ENCODE measurements around the gene SNX21.

Gene SNX21

GRCh38 chr20:45883100-45883469 lies 49.5 kb downstream of the SNX21 start:
- no peak for DNase-seq

- DNase-seq, result no peak
Observed at GRCh38 chr20:45886590-45887345, 53.2 kb downstream of the SNX21 start.

- DNase-seq, result no peak
Observed at GRCh38 chr20:45887346-45887715, 53.7 kb downstream of the SNX21 start, which contains the start of gene SPATA25. SPATA25 (minus strand) TSS chr20:45887622; CDS start chr20:45887590, 32 bp downstream.

DNA sequence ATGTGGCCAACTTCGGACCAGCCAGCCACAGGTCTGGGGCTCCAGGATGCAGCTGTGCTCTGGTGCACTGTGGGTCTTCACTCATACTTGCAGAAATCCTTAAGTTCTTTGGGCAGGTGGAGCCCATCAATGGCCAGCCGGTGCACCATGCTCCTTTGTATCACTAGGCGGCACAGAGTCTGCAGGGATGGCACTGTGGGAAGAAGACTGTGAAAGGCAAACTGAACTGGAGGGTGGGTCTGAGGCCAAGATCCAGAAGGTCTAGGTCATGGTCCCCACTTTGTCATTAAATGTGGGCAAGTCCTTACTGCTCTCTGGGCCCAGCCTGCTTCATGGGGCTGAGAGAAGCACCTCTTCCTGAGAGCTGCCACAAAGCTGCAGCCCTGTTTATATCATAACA lies 55.1 kb downstream of the SNX21 start:
- DNase-seq, result no peak

DNA sequence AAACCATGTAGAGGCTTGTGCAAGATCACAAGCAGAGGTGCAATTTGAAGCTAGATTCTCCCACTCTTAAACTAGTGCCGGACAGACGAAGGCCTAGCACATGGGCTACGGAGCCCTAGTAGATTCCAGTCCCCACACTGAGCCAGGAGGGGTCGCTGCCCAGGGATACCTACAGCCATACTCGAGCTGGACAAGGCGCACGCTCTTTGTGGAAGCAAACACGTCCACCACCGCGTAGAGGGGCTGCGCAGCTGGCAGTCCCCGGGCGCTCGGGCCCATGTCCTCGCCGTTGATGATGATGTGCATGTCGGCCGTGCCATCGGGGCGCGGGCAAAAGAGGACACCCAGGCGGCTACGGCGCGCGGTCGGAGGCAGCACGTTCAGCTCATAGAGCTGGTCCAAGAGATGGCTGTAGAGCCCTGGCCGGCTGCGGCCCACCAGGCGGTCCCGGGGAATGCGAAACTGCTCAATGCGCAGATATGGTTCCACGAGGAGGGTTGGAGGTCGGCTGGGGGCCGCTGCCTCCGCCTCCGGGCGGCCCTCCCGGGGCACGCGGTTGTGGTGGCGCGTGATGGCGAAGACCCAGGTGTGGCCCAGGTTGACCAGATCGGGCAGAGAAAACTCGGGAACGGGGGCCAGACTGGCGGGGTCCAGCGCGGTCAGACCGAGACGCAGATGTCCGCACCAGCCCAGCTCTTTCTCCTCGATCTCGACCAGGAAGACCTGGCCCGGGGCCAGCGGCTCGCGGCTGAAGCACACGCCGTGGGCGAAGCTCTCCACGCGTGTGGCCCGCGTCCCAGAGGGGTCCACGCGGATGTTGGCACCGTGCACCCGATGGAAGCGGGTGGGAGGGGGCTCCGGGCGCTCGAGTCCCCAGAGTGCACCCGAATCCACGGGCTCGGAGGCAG lies 56.7 kb downstream of the SNX21 start:
- peak; percentile 34 to 71 for DNase-seq

DNA sequence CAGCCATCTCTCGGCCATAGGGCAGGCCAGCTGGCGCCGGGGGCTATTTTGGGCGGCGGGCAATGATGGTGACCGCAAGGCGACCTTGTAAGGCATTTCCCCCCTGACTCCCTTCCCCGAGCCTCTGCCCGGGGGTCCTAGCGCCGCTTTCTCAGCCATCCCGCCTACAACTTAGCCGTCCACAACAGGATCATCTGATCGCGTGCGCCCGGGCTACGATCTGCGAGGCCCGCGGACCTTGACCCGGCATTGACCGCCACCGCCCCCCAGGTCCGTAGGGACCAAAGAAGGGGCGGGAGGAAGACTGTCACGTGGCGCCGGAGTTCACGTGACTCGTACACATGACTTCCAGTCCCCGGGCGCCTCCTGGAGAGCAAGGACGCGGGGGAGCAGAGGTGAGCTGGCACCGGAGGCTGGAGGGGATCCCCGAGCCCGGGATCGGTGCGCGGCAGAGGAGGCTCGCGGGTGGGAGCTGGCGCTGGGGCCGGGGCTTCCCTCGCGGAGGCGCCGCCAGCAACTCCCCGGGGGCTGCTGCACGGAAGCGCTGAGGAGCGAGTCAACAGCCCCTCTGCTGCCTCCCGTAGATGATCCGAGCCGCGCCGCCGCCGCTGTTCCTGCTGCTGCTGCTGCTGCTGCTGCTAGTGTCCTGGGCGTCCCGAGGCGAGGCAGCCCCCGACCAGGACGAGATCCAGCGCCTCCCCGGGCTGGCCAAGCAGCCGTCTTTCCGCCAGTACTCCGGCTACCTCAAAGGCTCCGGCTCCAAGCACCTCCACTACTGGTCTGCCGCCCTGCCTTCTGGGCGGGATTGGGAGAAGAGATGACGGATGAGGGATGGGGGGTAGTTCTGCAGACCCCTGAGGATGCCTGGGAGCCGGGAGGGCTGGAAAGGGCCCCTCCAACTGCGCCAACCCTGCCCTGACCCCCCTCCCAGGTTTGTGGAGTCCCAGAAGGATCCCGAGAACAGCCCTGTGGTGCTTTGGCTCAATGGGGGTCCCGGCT lies 57.7 kb downstream of the SNX21 start, which contains the start of the genes CTSA and NEURL2:
TSS of gene CTSA (plus strand) at position 351 of the 999 bp plus-strand sequence. CDS start at position 585, 234 bp downstream.
TSS of gene NEURL2 (minus strand) at position 224 of the 999 bp plus-strand sequence. CDS start at position 7, 217 bp downstream.
- peak; percentile 68 to 85 for DNase-seq

DNA sequence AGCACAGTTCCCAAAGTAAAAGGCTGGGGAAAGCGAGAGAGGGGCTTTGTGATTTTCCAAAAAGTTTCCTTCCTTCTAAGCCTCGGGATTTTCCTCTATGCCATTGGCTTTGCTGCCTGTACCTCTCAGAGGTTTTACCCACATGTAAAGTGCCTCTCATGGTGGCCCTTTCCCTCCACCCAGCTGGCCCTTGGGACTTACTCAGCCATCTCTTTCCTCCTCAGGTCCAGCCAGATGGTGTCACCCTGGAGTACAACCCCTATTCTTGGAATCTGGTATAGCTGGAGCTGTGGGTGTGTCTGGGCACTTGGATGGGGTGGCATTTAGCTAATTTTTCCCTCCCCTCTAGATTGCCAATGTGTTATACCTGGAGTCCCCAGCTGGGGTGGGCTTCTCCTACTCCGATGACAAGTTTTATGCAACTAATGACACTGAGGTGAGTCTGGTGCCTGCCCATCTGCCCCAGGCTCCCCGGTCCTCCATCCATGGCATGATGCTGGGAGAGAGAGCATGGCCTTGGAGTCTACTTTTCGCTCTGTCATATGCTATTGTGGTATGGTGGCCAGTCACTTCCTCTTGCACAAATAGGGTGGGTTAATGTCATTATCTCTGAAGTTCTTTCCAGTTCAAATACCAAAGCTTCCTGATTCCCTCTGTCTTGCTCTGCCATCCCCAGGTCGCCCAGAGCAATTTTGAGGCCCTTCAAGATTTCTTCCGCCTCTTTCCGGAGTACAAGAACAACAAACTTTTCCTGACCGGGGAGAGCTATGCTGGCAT lies 58.6 kb downstream of the SNX21 start:
- peak; percentile 14 to 19 for DNase-seq

All from SW 1271 (cell line).